IMR-90 (cell line): ENCODE data around the gene ANKH. TPM values are rescaled to one million over a fixed set of nuclear protein-coding genes. Genes with fewer than 3 reads are reported as not detected.
A peak's percentile ranks its signal among the peaks of the same experiment; 100 is the strongest.

Experiments used
- ATAC-seq: fragments of 200-7000 bp; cut with Tn5 transposase; 2 replicates; pipeline ENCODE4 v1.9.1; 2020; ENCODE audit warnings: low read depth, mild to moderate bottlenecking, moderate library complexity
- BruUV-seq: library from RNA; stranded (reverse); fragments of 400-500 nt; replicated peaks from 2 replicates; lab custom pipeline; 2021; lab: Mats Ljungman, UMichigan
- CTCF ChIA-PET: fragments of 300-600 bp; formaldehyde crosslinking; extraction: SDS; loops from one replicate; lab custom pipeline; 2021; ENCODE audit warnings: antibody characterized with exemption; lab: Yijun Ruan, JAX
- POLR2A ChIA-PET: fragments of 300-600 bp; sonication (Branson Sonifier 250); formaldehyde crosslinking; loops from one replicate; lab custom pipeline; 2022; ENCODE audit warnings: antibody characterized with exemption; ENCODE audit not compliant: unreplicated experiment; lab: Charles Lee
- DNase-seq: peaks from one replicate; pipeline ENCODE4 v3.0.0; 2013
- H2AFZ ChIP-seq: replicated peaks from 2 replicates; pipeline ENCODE3; 2013; ENCODE audit warnings: low read length, mild to moderate bottlenecking; ENCODE audit not compliant: poor library complexity
- H2AK5ac ChIP-seq: 2 replicates; pipeline ENCODE4 v1.6.1; 2013; ENCODE audit warnings: low read depth, low read length, inconsistent platforms
- H2AK9ac ChIP-seq: replicated peaks from 2 replicates; pipeline ENCODE3; 2013; ENCODE audit warnings: mild to moderate bottlenecking, low read depth, low read length, moderate library complexity; ENCODE audit not compliant: poor library complexity
- H2BK120ac ChIP-seq: 2 replicates; pipeline ENCODE4 v1.6.1; 2013; ENCODE audit warnings: low read depth, low read length, inconsistent platforms
- H2BK15ac ChIP-seq: 3 replicates; pipeline ENCODE4 v1.6.1; 2013; ENCODE audit warnings: low read depth, low read length, inconsistent platforms
- H2BK20ac ChIP-seq: 2 replicates; pipeline ENCODE4 v1.6.1; 2013; ENCODE audit warnings: low read depth, mild to moderate bottlenecking, inconsistent platforms, low read length, moderate library complexity
- H2BK5ac ChIP-seq: 2 replicates; pipeline ENCODE4 v1.6.1; 2013; ENCODE audit warnings: mild to moderate bottlenecking, low read depth, low read length, inconsistent platforms; ENCODE audit not compliant: poor library complexity, severe bottlenecking
- H3K14ac ChIP-seq: replicated peaks from 2 replicates; pipeline ENCODE4 v1.6.1; 2013; ENCODE audit warnings: low read depth, low read length, inconsistent platforms
- H3K18ac ChIP-seq: 2 replicates; pipeline ENCODE4 v1.6.1; 2013; ENCODE audit warnings: low read depth, low read length, control low read depth
- H3K23ac ChIP-seq: 2 replicates; pipeline ENCODE4 v1.6.1; 2013; ENCODE audit warnings: low read depth, low read length, inconsistent platforms
- H3K27ac ChIP-seq: 2 replicates; pipeline ENCODE4 v1.5.1; 2013; ENCODE audit warnings: mild to moderate bottlenecking, control low read depth, low read length; ENCODE audit not compliant: insufficient read depth
- H3K27me3 ChIP-seq: 2 replicates; pipeline ENCODE4 v1.6.1; 2013; ENCODE audit warnings: low read length; ENCODE audit not compliant: control insufficient read depth, insufficient read depth
- H3K36me3 ChIP-seq: 2 replicates; pipeline ENCODE4 v1.6.1; 2013; ENCODE audit warnings: low read length, mixed read lengths; ENCODE audit not compliant: control insufficient read depth, insufficient read depth
- H3K4ac ChIP-seq: 2 replicates; pipeline ENCODE4 v1.6.1; 2013; ENCODE audit warnings: low read depth, low read length, inconsistent platforms
- H3K4me1 ChIP-seq: 2 replicates; pipeline ENCODE4 v1.6.1; 2013; ENCODE audit warnings: low read length, mixed read lengths; ENCODE audit not compliant: control insufficient read depth, insufficient read depth
- H3K4me2 ChIP-seq: 2 replicates; pipeline ENCODE4 v1.6.1; 2013; ENCODE audit warnings: low read depth, mild to moderate bottlenecking, control low read depth, low read length, moderate library complexity
- H3K4me3 ChIP-seq: 2 replicates; pipeline ENCODE4 v1.5.1; 2013; ENCODE audit warnings: low read depth, mild to moderate bottlenecking, control low read depth, low read length, moderate library complexity; ENCODE audit not compliant: insufficient read depth
- H3K56ac ChIP-seq: 2 replicates; pipeline ENCODE4 v1.6.1; 2013; ENCODE audit warnings: low read length, inconsistent platforms; ENCODE audit not compliant: insufficient read depth; ENCODE audit errors: extremely low read depth
- H3K79me1 ChIP-seq, 2 experiments: 2 replicates each; pipeline ENCODE4 v1.6.1; 2013; ENCODE audit warnings: low read length in 2 of 2, inconsistent platforms in 1 of 2, low read depth in 1 of 2
- H3K9ac ChIP-seq: 2 replicates; pipeline ENCODE4 v1.6.1; 2013; ENCODE audit warnings: low read depth, low read length, control low read depth
- H3K9me1 ChIP-seq: 2 replicates; pipeline ENCODE4 v1.6.1; 2013; ENCODE audit warnings: low read length, inconsistent platforms; ENCODE audit not compliant: insufficient read depth
- H3K9me3 ChIP-seq: 2 replicates; pipeline ENCODE4 v1.6.1; 2013; ENCODE audit warnings: low read length; ENCODE audit not compliant: control insufficient read depth, insufficient read depth
- H4K20me1 ChIP-seq: 2 replicates; pipeline ENCODE4 v1.6.1; 2013; ENCODE audit warnings: low read length, inconsistent platforms; ENCODE audit not compliant: insufficient read depth
- H4K5ac ChIP-seq: 2 replicates; pipeline ENCODE4 v1.6.1; 2013; ENCODE audit warnings: mild to moderate bottlenecking, low read depth, low read length, control low read depth
- H4K8ac ChIP-seq, 2 experiments: 2 replicates each; pipeline ENCODE4 v1.6.1; 2013; ENCODE audit warnings: low read depth in 2 of 2, low read length in 2 of 2, control low read depth in 1 of 2, inconsistent platforms in 1 of 2
- H4K91ac ChIP-seq: 2 replicates; pipeline ENCODE4 v1.6.1; 2013; ENCODE audit warnings: low read depth, low read length, inconsistent platforms; ENCODE audit not compliant: insufficient read depth
- BHLHE40 ChIP-seq: fragments of 150-350 bp; IDR thresholded peaks from 2 replicates; pipeline ENCODE4 v1.6.1; 2016; ENCODE audit warnings: mild to moderate bottlenecking, low read depth, low read length
- CEBPB ChIP-seq: IDR thresholded peaks from 2 replicates; pipeline ENCODE4 v1.6.1; 2012; ENCODE audit warnings: low read depth, low read length, improper control_type of control experiment
- ELK1 ChIP-seq: fragments of 150-350 bp; IDR thresholded peaks from 2 replicates; pipeline ENCODE4 v1.6.1; 2016; ENCODE audit warnings: low read depth, mild to moderate bottlenecking, low read length, moderate library complexity, borderline replicate concordance
- FOS ChIP-seq: fragments of 150-350 bp; IDR thresholded peaks from 2 replicates; pipeline ENCODE4 v1.6.1; 2016; ENCODE audit warnings: low read depth, low read length
- MAZ ChIP-seq: IDR thresholded peaks from 2 replicates; pipeline ENCODE4 v1.6.1; 2012; ENCODE audit warnings: low read depth, mild to moderate bottlenecking, low read length, improper control_type of control experiment, moderate library complexity, borderline replicate concordance
- MXI1 ChIP-seq: IDR thresholded peaks from 2 replicates; pipeline ENCODE4 v1.6.1; 2012; ENCODE audit warnings: low read depth, mild to moderate bottlenecking, low read length, moderate library complexity, borderline replicate concordance
- NFE2L2 ChIP-seq: fragments of 150-350 bp; IDR thresholded peaks from 2 replicates; pipeline ENCODE4 v1.6.1; 2016; ENCODE audit warnings: low read depth, mild to moderate bottlenecking, low read length
- POLR2A ChIP-seq: IDR thresholded peaks from 2 replicates; pipeline ENCODE4 v1.6.1; 2012; ENCODE audit warnings: mild to moderate bottlenecking, low read depth, low read length
- RAD21 ChIP-seq: IDR thresholded peaks from 2 replicates; pipeline ENCODE4 v1.6.1; 2012; ENCODE audit warnings: low read length, improper control_type of control experiment
- RFX5 ChIP-seq: IDR thresholded peaks from 2 replicates; pipeline ENCODE4 v1.8.0; 2012; ENCODE audit warnings: low read depth, mild to moderate bottlenecking, low read length, moderate library complexity
- SMC3 ChIP-seq: fragments of 150-350 bp; IDR thresholded peaks from 2 replicates; pipeline ENCODE4 v1.6.1; 2016; ENCODE audit warnings: low read depth, mild to moderate bottlenecking, antibody characterized with exemption, low read length, moderate library complexity
- USF2 ChIP-seq: fragments of 150-350 bp; IDR thresholded peaks from 2 replicates; pipeline ENCODE4 v1.6.1; 2017; ENCODE audit warnings: mild to moderate bottlenecking, antibody characterized with exemption, low read length, low read depth
- WGBS, 2 experiments: methylation state at CpG; one replicate each; pipeline versions ENCODE4 v1.1.5 to v1.1.7; 2013; ENCODE audit warnings: missing lambda C conversion rate in 2 of 2; ENCODE audit not compliant: insufficient read length in 1 of 2; ENCODE audit errors: extremely low coverage in 2 of 2; 5-methylcytosine and 5-hydroxymethylcytosine counted together
- dilution Hi-C: fragments of 300-500 bp; cut with HindIII; formaldehyde crosslinking; loops from one replicate; pipeline ENCODE4 v1.14.3; 2018; ENCODE audit warnings: low sequenced_read_pairs; ENCODE audit not compliant: unreplicated experiment
- in situ Hi-C: fragments of 300-500 bp; cut with MboI; formaldehyde crosslinking; loops from 3 replicates; pipeline ENCODE4 v1.14.3; 2019; ENCODE audit warnings: low sequenced_read_pairs, inconsistent platforms, mixed read lengths
- intact Hi-C: fragments of 100-400 bp; cut with micrococcal nuclease; formaldehyde crosslinking; loops from 2 replicates; pipeline ENCODE4 v1.10.0; 2022
- polyA plus RNA-seq, 3 experiments: library from polyadenylated mRNA; depleted of rRNA; stranded (reverse); fragments of >200 nt; gene quantifications; 2 replicates each; pipeline ENCODE4 v1.2.3, GENCODE V29; 2012; ENCODE audit warnings: low replicate concordance in 1 of 3
- total RNA-seq: library from RNA; depleted of rRNA; stranded (reverse); fragments of >200 nt; gene quantifications from 2 replicates; pipeline ENCODE4 v1.2.3, GENCODE V29; 2012
- TF ChIP-seq, protein P1 (sequence below): conservative IDR thresholded peaks from 2 replicates; pipeline ENCODE4 v1.5.1; 2012; ENCODE audit warnings: mild to moderate bottlenecking, low read depth, low read length, improper control_type of control experiment

Gene ANKH
- total and polyA plus RNA-seq, 2 of the 4 experiments (the other 2 are of a cell fraction), result 5.2 to 17.2 TPM

DNA sequence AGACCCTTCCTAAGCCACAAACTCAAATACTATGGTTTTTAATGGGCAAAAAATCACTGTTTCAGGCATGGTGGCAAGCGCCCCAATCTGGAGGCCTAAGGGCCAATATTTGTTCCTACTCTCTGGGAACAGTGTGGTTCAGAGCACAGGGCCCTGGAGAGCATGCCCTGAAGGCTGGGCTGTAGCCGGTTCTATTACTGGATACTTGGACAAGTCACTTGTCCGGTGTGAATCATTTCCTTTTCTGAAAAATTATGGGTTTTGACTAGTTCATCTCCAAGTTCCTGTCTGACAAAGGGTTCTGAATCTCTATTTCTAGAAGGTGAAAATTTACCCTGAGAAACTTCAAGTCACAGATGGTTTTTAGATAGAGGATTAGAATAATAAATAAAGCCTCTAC is 132.0 kb downstream of the ANKH start:
- in situ Hi-C loops, result no loop called here
- Histone ChIP-seq H2AFZ (no peak overlapping the region), H3K27me3 (no peaks in the 10 kb centered on the region), H3K9me1 (peaks cover 13% of the 10 kb centered on the region), H4K5ac (no peak overlapping the region), H4K91ac (no peak overlapping the region), H2AK5ac (no peak overlapping the region), H3K4ac (no peak overlapping the region), H3K14ac (no peak overlapping the region), H4K20me1 (peaks cover 4% of the 10 kb centered on the region; the same call in 1 of the 2 replicates), H3K27ac (no peak overlapping the region), H3K9ac (no peak overlapping the region), H3K4me2 (peak overlapping the region; percentile 27; the same call in 1 of the 2 replicates), H3K36me3 (no peaks in the 10 kb centered on the region; the same call in 1 of the 2 replicates), H2BK5ac (no peak overlapping the region), H2BK20ac (no peak overlapping the region), H2BK120ac (no peak overlapping the region), H3K4me1 (peaks cover 5% of the 10 kb centered on the region), H3K9me3 (no peaks in the 10 kb centered on the region), H2BK15ac (no peak overlapping the region; the same call in 2 of the 3 replicates), H3K18ac (peak overlapping the region; percentile 57; the same call in 1 of the 2 replicates), H4K8ac (no peak overlapping the region), H2AK9ac (no peak overlapping the region), H3K23ac (no peak overlapping the region), H3K4me3 (no peak overlapping the region), H3K79me1 (no peaks in the 10 kb centered on the region), H3K56ac (no peak overlapping the region)
- intact Hi-C loops, result no loop called here
- ChIA-PET CTCF (no interaction called here), POLR2A (no interaction called here)
- dilution Hi-C loops, result no loop called here
- 100% methylated on average over 1 of the region's 3 CpGs; no CpG with 5 or more reads in 1 of the 2 experiments for WGBS, 2 experiments
- TF ChIP-seq RAD21, result no peak
- TF ChIP-seq ELK1, result no peak
- TF ChIP-seq POLR2A, result no peak
- no peak for TF ChIP-seq CEBPB
- TF ChIP-seq SMC3, result no peak
- TF ChIP-seq MAZ, result no peak
- TF ChIP-seq MXI1, result no peak
- TF ChIP-seq, protein P1, sequence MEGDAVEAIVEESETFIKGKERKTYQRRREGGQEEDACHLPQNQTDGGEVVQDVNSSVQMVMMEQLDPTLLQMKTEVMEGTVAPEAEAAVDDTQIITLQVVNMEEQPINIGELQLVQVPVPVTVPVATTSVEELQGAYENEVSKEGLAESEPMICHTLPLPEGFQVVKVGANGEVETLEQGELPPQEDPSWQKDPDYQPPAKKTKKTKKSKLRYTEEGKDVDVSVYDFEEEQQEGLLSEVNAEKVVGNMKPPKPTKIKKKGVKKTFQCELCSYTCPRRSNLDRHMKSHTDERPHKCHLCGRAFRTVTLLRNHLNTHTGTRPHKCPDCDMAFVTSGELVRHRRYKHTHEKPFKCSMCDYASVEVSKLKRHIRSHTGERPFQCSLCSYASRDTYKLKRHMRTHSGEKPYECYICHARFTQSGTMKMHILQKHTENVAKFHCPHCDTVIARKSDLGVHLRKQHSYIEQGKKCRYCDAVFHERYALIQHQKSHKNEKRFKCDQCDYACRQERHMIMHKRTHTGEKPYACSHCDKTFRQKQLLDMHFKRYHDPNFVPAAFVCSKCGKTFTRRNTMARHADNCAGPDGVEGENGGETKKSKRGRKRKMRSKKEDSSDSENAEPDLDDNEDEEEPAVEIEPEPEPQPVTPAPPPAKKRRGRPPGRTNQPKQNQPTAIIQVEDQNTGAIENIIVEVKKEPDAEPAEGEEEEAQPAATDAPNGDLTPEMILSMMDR, result no peak
- no peak for TF ChIP-seq FOS
- TF ChIP-seq USF2, result no peak
- TF ChIP-seq BHLHE40, result no peak
- TF ChIP-seq NFE2L2, result no peak
- TF ChIP-seq RFX5, result no peak
- DNase-seq (peak; percentile 61), ATAC-seq (peak; percentile 70)
- no TSS peak for BruUV-seq
